Measurements from ENCODE around the gene DDOST.
"Not testable (repeated sequence)": the region's sequence is repeated elsewhere in the genome, so short reads cannot be mapped to it uniquely, and the experiment has no call there.

Gene DDOST

GRCh38 chr1:20691872-20692271 lies 30.7 kb upstream of the DDOST start:
- no peak for DNase-seq (ENCODE audit: low read depth, low spot score)

- no peak for DNase-seq (ENCODE audit: low read depth, low spot score)
Observed at GRCh38 chr1:20689645-20690056, 28.5 kb upstream of the DDOST start.

DNA sequence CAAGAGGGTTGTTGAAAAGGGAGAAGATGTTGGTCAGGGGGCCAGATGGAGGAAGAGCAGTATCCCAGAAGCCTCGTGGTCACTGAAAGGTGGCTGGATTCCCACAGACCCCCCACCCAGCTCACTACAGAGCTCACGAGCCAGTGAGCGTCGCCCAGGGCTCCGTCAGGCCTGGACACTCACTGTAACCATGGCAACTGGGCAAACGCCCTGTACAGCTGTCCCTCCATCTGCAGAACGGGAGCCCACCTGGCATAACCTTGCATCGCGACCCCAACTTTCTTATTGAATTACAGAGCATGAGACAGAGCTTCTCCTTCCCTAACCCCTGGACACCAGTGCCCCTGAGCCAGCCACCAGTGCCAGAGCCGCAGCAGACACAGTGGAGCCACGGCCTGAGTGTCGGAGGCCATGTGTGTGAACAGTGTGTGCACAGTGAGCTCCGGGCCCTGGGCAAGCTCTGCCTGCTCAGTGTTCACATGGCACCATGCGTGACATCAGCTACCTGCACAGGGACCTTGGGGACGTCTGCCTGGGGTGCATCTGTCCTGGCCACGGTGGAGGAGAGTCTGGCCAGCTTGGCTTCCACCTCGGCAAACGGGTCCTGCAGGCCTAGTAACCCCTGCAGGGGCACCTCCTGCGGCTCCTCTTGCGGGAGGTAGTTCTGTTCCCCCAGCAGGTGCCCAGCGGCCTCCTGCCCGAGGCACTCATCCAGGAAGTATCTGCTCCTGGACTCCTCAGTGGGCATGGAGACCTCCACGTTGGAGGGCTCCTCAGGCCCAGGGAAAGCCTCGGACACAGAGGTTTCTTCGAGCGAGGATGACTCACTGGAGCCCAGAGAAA lies 25.9 kb upstream of the DDOST start:
- DNase-seq (ENCODE audit: low read depth, low spot score), result no peak

- no peak for DNase-seq (ENCODE audit: low read depth, low spot score)
Observed at GRCh38 chr1:20685741-20686140, 24.6 kb upstream of the DDOST start.

DNA sequence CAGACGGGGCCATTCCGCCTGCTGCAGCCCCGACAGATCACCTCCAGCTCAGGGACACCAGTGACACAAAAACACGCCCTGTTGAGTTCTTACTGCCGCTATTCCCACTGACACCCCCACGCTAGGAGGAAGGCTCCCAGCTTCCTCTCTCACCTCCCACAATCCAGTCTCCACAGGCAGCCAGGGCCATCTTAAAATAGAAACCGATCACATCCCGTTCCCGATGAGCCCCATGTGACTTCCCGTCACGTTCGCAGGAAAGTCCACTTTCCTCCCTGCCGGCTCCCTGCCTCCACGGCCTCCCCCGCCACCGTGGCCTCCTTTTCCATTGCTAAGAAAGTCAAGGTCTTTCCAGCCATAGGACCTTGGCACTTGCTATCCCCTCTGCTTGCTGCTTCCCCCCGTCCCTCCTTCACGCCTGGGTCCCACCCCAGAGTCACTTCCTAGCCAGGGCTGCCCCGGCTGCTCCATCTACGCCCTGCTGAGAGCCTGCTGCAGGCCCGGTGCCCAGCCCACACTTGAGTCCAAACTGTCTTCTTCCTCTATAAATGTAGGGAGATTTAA lies 24.0 kb upstream of the DDOST start:
- DNase-seq (ENCODE audit: low read depth, low spot score), result no peak

DNA sequence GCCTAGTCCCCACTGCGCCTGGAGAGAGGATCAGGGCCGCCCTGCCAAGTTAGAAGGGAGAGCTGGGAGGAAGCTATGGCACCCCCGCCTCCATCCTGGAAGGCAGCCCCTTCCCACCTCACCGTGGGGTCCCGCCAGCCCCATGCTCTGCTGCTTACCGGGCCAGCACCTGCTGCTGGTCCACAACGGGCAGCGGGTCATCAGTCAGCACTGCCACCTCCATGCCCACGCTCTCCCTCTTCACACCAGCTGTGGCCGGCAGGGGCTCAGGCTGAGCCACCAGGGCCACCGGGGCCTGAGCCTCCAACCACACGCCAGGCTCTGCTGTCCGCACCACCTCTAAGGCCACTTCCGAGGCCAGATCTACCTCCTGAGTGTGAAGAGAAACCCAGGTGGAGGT lies 23.5 kb upstream of the DDOST start:
- DNase-seq (ENCODE audit: low read depth, low spot score), result no peak

GRCh38 chr1:20684050-20684620 lies 23.0 kb upstream of the DDOST start:
- no peak for DNase-seq (ENCODE audit: low read depth, low spot score)

- no peak for DNase-seq (ENCODE audit: low read depth, low spot score)
Observed at GRCh38 chr1:20683614-20684013, 22.4 kb upstream of the DDOST start.

GRCh38 chr1:20682571-20683236 lies 21.5 kb upstream of the DDOST start:
- DNase-seq (ENCODE audit: low read depth, low spot score), result no peak

DNA sequence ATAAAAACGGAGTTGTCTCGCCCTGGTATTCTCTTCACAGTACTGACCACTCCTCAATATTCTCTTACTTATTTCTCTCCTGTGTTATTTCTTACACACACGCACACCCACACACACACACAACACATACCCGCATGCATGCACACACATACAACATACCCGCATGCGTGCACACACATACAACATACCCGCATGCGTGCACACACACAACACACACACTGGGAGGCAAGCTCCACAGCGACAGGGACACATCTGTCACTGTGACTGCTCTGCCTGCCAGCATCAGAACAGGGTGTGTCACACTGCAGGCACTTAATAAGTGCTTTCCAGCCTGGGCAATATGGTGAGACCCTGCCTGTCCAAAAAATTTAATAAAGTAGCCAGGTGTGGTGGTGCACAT lies 20.8 kb upstream of the DDOST start:
- DNase-seq (ENCODE audit: low read depth, low spot score), result no peak

- DNase-seq (ENCODE audit: low read depth, low spot score), result no peak
Observed at GRCh38 chr1:20680269-20680668, 19.1 kb upstream of the DDOST start.

- no peak for DNase-seq (ENCODE audit: low read depth, low spot score)
Observed at GRCh38 chr1:20678599-20678998, 17.4 kb upstream of the DDOST start.

GRCh38 chr1:20673626-20674025 lies 12.5 kb upstream of the DDOST start:
- DNase-seq (ENCODE audit: low read depth, low spot score), result not testable (repeated sequence)

- no peak for DNase-seq (ENCODE audit: low read depth, low spot score)
Observed at GRCh38 chr1:20672265-20672632, 11.1 kb upstream of the DDOST start.

DNA sequence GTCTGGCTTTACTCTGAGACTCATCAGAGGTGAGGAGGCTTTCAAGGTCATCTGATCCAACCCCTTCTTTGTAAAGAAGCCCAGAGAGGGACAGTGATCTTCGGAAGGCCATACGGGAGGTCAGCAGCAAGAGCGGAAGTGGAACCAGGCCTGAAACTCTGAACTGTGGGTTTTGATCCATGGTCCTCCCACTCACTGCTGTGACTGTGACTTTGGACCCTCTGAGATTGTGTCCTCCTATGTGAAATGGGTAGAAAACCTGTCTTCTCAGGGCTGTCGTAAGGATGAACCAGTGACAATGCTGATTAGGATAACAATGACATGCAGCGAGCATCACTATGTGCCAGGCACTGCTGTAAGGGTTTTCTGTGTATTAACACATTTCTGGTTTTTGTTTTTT lies 9.8 kb upstream of the DDOST start:
- DNase-seq (ENCODE audit: low read depth, low spot score), result no peak

- DNase-seq (ENCODE audit: low read depth, low spot score), result no peak
Observed at GRCh38 chr1:20668581-20668980, 7.4 kb upstream of the DDOST start.

DNA sequence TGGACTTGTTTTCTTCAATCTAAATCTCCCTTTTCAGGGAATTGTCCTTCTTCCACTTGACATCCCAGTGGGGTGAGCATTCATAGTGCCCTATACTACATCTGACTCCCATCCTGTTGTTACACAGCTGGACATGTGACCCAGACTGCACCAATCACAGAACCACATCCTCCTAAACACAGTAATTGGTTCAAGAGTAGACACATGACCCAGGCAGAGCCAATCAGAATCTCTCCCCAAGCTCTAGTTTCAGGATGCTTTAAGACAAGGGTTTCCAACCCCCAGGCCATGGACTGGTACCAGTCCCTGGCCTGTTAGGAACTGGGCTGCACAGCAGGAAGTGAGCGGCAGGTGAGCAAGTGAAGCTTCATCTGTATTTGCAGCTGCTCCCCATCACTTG lies 5.6 kb upstream of the DDOST start:
- DNase-seq (ENCODE audit: low read depth, low spot score), result no peak

GRCh38 chr1:20666146-20666545 lies 5.0 kb upstream of the DDOST start:
- no peak for DNase-seq (ENCODE audit: low read depth, low spot score)

GRCh38 chr1:20665726-20666125 lies 4.6 kb upstream of the DDOST start:
- DNase-seq (ENCODE audit: low read depth, low spot score), result no peak

- no peak for DNase-seq (ENCODE audit: low read depth, low spot score)
Observed at GRCh38 chr1:20663969-20664715, 3.0 kb upstream of the DDOST start.

GRCh38 chr1:20663365-20663764 lies 2.2 kb upstream of the DDOST start:
- no peak for DNase-seq (ENCODE audit: low read depth, low spot score)

DNA sequence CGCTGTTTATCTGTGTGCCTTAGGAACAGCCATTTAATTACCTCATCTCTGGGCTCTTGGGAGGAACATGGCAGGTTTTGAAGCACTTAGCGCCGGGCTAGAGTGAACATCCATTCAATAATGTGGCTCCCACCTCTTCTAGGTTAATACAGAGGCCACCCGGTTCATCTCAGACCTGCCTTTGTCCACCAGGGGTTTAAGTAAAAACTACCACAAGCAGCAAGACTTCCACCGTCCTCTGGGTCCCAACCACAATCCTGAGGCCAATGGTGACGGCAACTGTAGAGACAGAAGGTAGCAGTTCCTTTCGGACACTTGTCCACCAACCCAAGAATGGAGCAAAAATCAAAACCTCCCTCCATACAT lies 924 bp upstream of the DDOST start:
- DNase-seq (ENCODE audit: low read depth, low spot score), result no peak

All from activated naive CD8-positive, alpha-beta T cell treated with anti-CD3 and anti-CD28 coated beads, Interleukin-2, amount 50 U/mL, for 16 hours (primary cell).